ENCODE measurements around the gene CTAGE9.

CTAGE9 gene

GRCh38 chr6:131680868-131681267 lies 29.9 kb downstream of the CTAGE9 start:
- in situ Hi-C loops (cut with MboI; ENCODE audit: low sequenced_read_pairs) = loop anchor here (25.0 kb wide), 1 partner anchor 531 kb away; no protein-coding TSS in a partner anchor

- in situ Hi-C loops (cut with MboI; ENCODE audit: low sequenced_read_pairs) = loop anchor here (25.0 kb wide), 1 partner anchor 534 kb away; no protein-coding TSS in a partner anchor
Observed at GRCh38 chr6:131678442-131678841, 32.4 kb downstream of the CTAGE9 start.

GRCh38 chr6:131673184-131673583 lies 37.6 kb downstream of the CTAGE9 start:
- in situ Hi-C loops (cut with MboI; ENCODE audit: low sequenced_read_pairs) = no loop called here

GRCh38 chr6:131669891-131670290 lies 40.9 kb downstream of the CTAGE9 start:
- in situ Hi-C loops (cut with MboI; ENCODE audit: low sequenced_read_pairs) = no loop called here

GRCh38 chr6:131663578-131664165 lies 47.1 kb downstream of the CTAGE9 start:
- in situ Hi-C loops (cut with MboI; ENCODE audit: low sequenced_read_pairs) = no loop called here

GRCh38 chr6:131660195-131660594 lies 50.6 kb downstream of the CTAGE9 start:
- in situ Hi-C loops (cut with MboI; ENCODE audit: low sequenced_read_pairs) = no loop called here
